Endothelial cell of umbilical vein (primary cell): ENCODE measurements around the gene EFNA5. TPM values are rescaled to one million over a fixed set of nuclear protein-coding genes. Genes with fewer than 3 reads are reported as not detected.

Experiments
- BruUV-seq: library from RNA; stranded (reverse); fragments of 400-500 nt; replicated peaks from 2 replicates; lab custom pipeline; 2021; lab: Mats Ljungman, UMichigan
- CTCF ChIA-PET: fragments of 300-600, 350-600 bp; sonication (Branson Sonifier 250); formaldehyde crosslinking; loops from one replicate; lab custom pipeline; 2021; ENCODE audit warnings: antibody characterized with exemption, inconsistent platforms; lab: Charles Lee
- POLR2A ChIA-PET: fragments of 300-600, 350-600 bp; sonication (Branson Sonifier 250); formaldehyde crosslinking; loops from one replicate; lab custom pipeline; 2021; ENCODE audit warnings: antibody characterized with exemption, inconsistent platforms; lab: Charles Lee
- DNase-seq: peaks from one replicate; pipeline ENCODE4 v3.0.0-alpha.2; 2011; ENCODE audit warnings: low read depth, low spot score
- FAIRE-seq: peaks from 2 replicates; lab custom pipeline; 2011; peaks lifted over from hg19 to GRCh38; lab: Jason Lieb, UNC
- H2AFZ ChIP-seq: 2 replicates; pipeline ENCODE4 v1.6.0; 2012; ENCODE audit warnings: low read depth, low read length, control low read depth, inconsistent platforms
- H3K27ac ChIP-seq: 2 replicates; pipeline ENCODE4 v1.5.1; 2011; ENCODE audit warnings: low read depth, mild to moderate bottlenecking, control low read depth, low read length, moderate library complexity; ENCODE audit not compliant: insufficient read depth
- H3K27me3 ChIP-seq, 2 experiments: 2 replicates each; pipeline versions ENCODE4 v1.6.0 to v1.6.1; 2011; ENCODE audit warnings: low read length in 2 of 2, mixed read lengths in 1 of 2; ENCODE audit not compliant: control insufficient read depth in 2 of 2, insufficient read depth in 2 of 2
- H3K36me3 ChIP-seq, 2 experiments: 2 replicates in 1 of 2; 3 replicates in 1 of 2; pipeline ENCODE4 v1.5.1; 2011; ENCODE audit warnings: low read length in 2 of 2, mild to moderate bottlenecking in 1 of 2, moderate library complexity in 1 of 2; ENCODE audit not compliant: control insufficient read depth in 2 of 2, insufficient read depth in 2 of 2; ENCODE audit errors: extremely low read depth in 1 of 2
- H3K4me1 ChIP-seq: 3 replicates; pipeline ENCODE4 v1.5.1; 2011; ENCODE audit warnings: mild to moderate bottlenecking, low read length; ENCODE audit not compliant: control insufficient read depth, insufficient read depth; ENCODE audit errors: extremely low read depth
- H3K4me2 ChIP-seq: 2 replicates; pipeline ENCODE4 v1.6.1; 2011; ENCODE audit warnings: low read length, control low read depth, mixed read lengths; ENCODE audit not compliant: insufficient read depth
- H3K4me3 ChIP-seq, 3 experiments: fragments of 200-600 bp in 1 of 3; sonication (generic), shearing (Covaris generic) in 1 of 3; replicated peaks in 1 of 3; 2 replicates each; pipeline ENCODE4 v1.5.1; 2011 to 2016; ENCODE audit warnings: control low read depth in 3 of 3, low read length in 3 of 3, mild to moderate bottlenecking in 2 of 3, inconsistent platforms in 1 of 3, low read depth in 1 of 3, moderate library complexity in 1 of 3; ENCODE audit not compliant: insufficient read depth in 1 of 3
- H3K79me2 ChIP-seq: 2 replicates; pipeline ENCODE4 v1.6.0; 2012; ENCODE audit warnings: low read length, inconsistent platforms; ENCODE audit not compliant: control insufficient read depth, insufficient read depth
- H3K9ac ChIP-seq: replicated peaks from 2 replicates; pipeline ENCODE3; 2011; ENCODE audit warnings: low read length, control low read depth; ENCODE audit not compliant: insufficient read depth; ENCODE audit errors: extremely low read depth
- H3K9me1 ChIP-seq: replicated peaks from 3 replicates; pipeline ENCODE4 v1.6.0; 2011; ENCODE audit warnings: mild to moderate bottlenecking, low read length; ENCODE audit not compliant: control insufficient read depth, insufficient read depth; ENCODE audit errors: extremely low read depth
- H3K9me3 ChIP-seq: replicated peaks from 2 replicates; pipeline ENCODE4 v1.5.1; 2012; ENCODE audit warnings: low read length, inconsistent platforms; ENCODE audit not compliant: control insufficient read depth, insufficient read depth
- H4K20me1 ChIP-seq: replicated peaks from 2 replicates; pipeline ENCODE3; 2011; ENCODE audit warnings: mild to moderate bottlenecking, low read length; ENCODE audit not compliant: control insufficient read depth, insufficient read depth; ENCODE audit errors: extremely low read depth
- EZH2 ChIP-seq: IDR thresholded peaks from 2 replicates; pipeline ENCODE4 v1.6.1; 2012; ENCODE audit warnings: borderline replicate concordance, low read depth, mild to moderate bottlenecking, moderate library complexity, low read length, inconsistent platforms; ENCODE audit not compliant: severe bottlenecking
- FOS ChIP-seq: IDR thresholded peaks from 2 replicates; pipeline ENCODE4 v1.6.1; 2011; ENCODE audit warnings: mild to moderate bottlenecking, low read length, moderate library complexity, borderline replicate concordance; ENCODE audit not compliant: insufficient read depth
- GATA2 ChIP-seq: IDR thresholded peaks from 2 replicates; pipeline ENCODE4 v1.7.0; 2011; ENCODE audit warnings: low read depth, mild to moderate bottlenecking, moderate library complexity, mixed read lengths, low read length; ENCODE audit not compliant: insufficient read length, insufficient read depth
- JUN ChIP-seq: IDR thresholded peaks from 2 replicates; pipeline ENCODE4 v1.6.1; 2011; ENCODE audit warnings: borderline replicate concordance, low read depth; ENCODE audit not compliant: insufficient read length, insufficient read depth
- MAX ChIP-seq: IDR thresholded peaks from 2 replicates; pipeline ENCODE4 v1.6.1; 2011; ENCODE audit not compliant: insufficient read depth, insufficient read length
- MYC ChIP-seq: IDR thresholded peaks from one replicate; pipeline ENCODE4 v1.6.1; 2011; ENCODE audit warnings: mild to moderate bottlenecking, low read depth, low read length
- POLR2A ChIP-seq: IDR thresholded peaks from 2 replicates; pipeline ENCODE4 v1.6.1; 2012; ENCODE audit warnings: low read depth, mild to moderate bottlenecking, control low read depth, low read length
- POLR2AphosphoS5 ChIP-seq: IDR thresholded peaks from 2 replicates; pipeline ENCODE4 v1.6.1; 2012; ENCODE audit warnings: low read depth, mild to moderate bottlenecking, control low read depth, low read length, moderate library complexity; ENCODE audit not compliant: insufficient read depth
- dilution Hi-C: fragments of 300-500 bp; cut with MboI; formaldehyde crosslinking; loops from one replicate; pipeline ENCODE4 v1.15.0; 2019; ENCODE audit warnings: low sequenced_read_pairs; ENCODE audit not compliant: extremely low pct_ligation_motif_present
- intact Hi-C: fragments of 100-400 bp; cut with micrococcal nuclease; formaldehyde crosslinking; loops from one replicate; pipeline ENCODE4 v1.10.0; 2022
- polyA plus RNA-seq, 4 experiments: library from polyadenylated mRNA; depleted of rRNA in 3 of 4; stranded (reverse) in 3 of 4; unstranded in 1 of 4; fragments of >200 nt; gene quantifications; 2 replicates each; pipeline versions ENCODE4 v1.2.1 to v1.2.3, GENCODE V29; 2011 to 2012; ENCODE audit warnings: missing spikeins in 1 of 4
- total RNA-seq: library from RNA; stranded (reverse); gene quantifications from 2 replicates; pipeline ENCODE4 v1.2.3, GENCODE V29; 2021
- TF ChIP-seq, protein P1 (sequence below), 2 donors: IDR thresholded peaks; 1 replicate in 1 of 2; 2 replicates in 1 of 2; pipeline ENCODE4 v1.5.1; 2011; ENCODE audit warnings: low read length in 2 of 2, mild to moderate bottlenecking in 2 of 2, moderate library complexity in 2 of 2, control low read depth in 1 of 2, inconsistent platforms in 1 of 2, low read depth in 1 of 2; ENCODE audit not compliant: insufficient read depth in 1 of 2; ENCODE audit errors: extremely low read depth in 1 of 2

EFNA5 gene
- total and polyA plus RNA-seq, 2 donors (not counting 3 experiments of a cell fraction or from before 2014, with no cell fraction given): 13.6 to 22.1 TPM

GRCh38 chr5:107404595-107405374, 266.0 kb downstream of the EFNA5 start:
- intact Hi-C loops: no loop called here

More at GRCh38 chr5:107404595-107405374, 266.0 kb downstream of the EFNA5 start:
- no peaks in the 10 kb centered on the region for H3K9me1 ChIP-seq
- BruUV-seq: no TSS peak
- DNase-seq (no peak), FAIRE-seq (no peak)
- dilution Hi-C loops: no loop called here
- no peaks in the 10 kb centered on the region for H3K27me3 ChIP-seq
- no peaks in the 10 kb centered on the region for H3K36me3 ChIP-seq
- no peak for TF ChIP-seq JUN
- no peak for TF ChIP-seq POLR2AphosphoS5
- no peak for TF ChIP-seq MYC
- TF ChIP-seq MAX: no peak
- no peak for TF ChIP-seq GATA2
- TF ChIP-seq FOS: no peak
- no peak for TF ChIP-seq POLR2A
- TF ChIP-seq, protein P1, sequence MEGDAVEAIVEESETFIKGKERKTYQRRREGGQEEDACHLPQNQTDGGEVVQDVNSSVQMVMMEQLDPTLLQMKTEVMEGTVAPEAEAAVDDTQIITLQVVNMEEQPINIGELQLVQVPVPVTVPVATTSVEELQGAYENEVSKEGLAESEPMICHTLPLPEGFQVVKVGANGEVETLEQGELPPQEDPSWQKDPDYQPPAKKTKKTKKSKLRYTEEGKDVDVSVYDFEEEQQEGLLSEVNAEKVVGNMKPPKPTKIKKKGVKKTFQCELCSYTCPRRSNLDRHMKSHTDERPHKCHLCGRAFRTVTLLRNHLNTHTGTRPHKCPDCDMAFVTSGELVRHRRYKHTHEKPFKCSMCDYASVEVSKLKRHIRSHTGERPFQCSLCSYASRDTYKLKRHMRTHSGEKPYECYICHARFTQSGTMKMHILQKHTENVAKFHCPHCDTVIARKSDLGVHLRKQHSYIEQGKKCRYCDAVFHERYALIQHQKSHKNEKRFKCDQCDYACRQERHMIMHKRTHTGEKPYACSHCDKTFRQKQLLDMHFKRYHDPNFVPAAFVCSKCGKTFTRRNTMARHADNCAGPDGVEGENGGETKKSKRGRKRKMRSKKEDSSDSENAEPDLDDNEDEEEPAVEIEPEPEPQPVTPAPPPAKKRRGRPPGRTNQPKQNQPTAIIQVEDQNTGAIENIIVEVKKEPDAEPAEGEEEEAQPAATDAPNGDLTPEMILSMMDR (IDR thresholded peaks at IDR 0.05; ENCODE audit: extremely low read depth in 1 of 2, insufficient read depth in 1 of 2, low read depth in 1 of 2, low read length in 2 of 2): no peak
- no peak for TF ChIP-seq EZH2
- H3K4me1 ChIP-seq: no peaks in the 10 kb centered on the region
- no peak overlapping the region for H3K4me3 ChIP-seq
- no peak overlapping the region for H3K9ac ChIP-seq
- H3K79me2 ChIP-seq: no peaks in the 10 kb centered on the region
- POLR2A ChIA-PET: no interaction called here
- no peaks in the 10 kb centered on the region for H4K20me1 ChIP-seq
- no peak overlapping the region for H2AFZ ChIP-seq
- H3K9me3 ChIP-seq: no peaks in the 10 kb centered on the region
- no peak overlapping the region for H3K27ac ChIP-seq
- CTCF ChIA-PET: interaction anchor here (0.8 to 1.2 kb wide), 2 partner anchors 13 to 269 kb away, joined by 3 read pairs; no protein-coding TSS in a partner anchor
- H3K4me2 ChIP-seq: no peak overlapping the region
